Heart right ventricle (tissue), 16 donors: ENCODE measurements around the gene GSTM3. TPM values are rescaled to one million over a fixed set of nuclear protein-coding genes. Genes with fewer than 3 reads are reported as not detected.

Source experiments
- ATAC-seq, 8 donors: fragments of 200-7000 bp; cut with Tn5 transposase; one replicate each; pipeline ENCODE4 v1.9.1; 2020; ENCODE audit warnings: mild to moderate bottlenecking in 8 of 8, moderate library complexity in 8 of 8, moderate number of reproducible peaks in 1 of 8
- DNase-seq, 2 donors: peaks; one replicate each; pipeline ENCODE4 v3.0.0-alpha.2; 2020
- H3K27ac ChIP-seq, 10 donors: fragments of 200-600 bp; sonication (generic) in 2 of 10; one replicate each; pipeline versions ENCODE4 v1.5.0 to v1.8.0; 2020 to 2022; ENCODE audit warnings: mild to moderate bottlenecking in 3 of 10
- H3K27me3 ChIP-seq, 7 donors: fragments of 200-600 bp; one replicate each; pipeline ENCODE4 v1.8.0; 2021 to 2022; ENCODE audit warnings: mild to moderate bottlenecking in 2 of 7
- H3K36me3 ChIP-seq, 9 donors: fragments of 200-600 bp; sonication (generic) in 1 of 9; one replicate each; pipeline versions ENCODE4 v1.5.0 to v1.8.0; 2020 to 2022; ENCODE audit warnings: mild to moderate bottlenecking in 2 of 9
- H3K4me1 ChIP-seq, 9 donors: fragments of 200-600 bp; sonication (generic) in 1 of 9; one replicate each; pipeline versions ENCODE4 v1.5.0 to v1.8.0; 2020 to 2022; ENCODE audit warnings: mild to moderate bottlenecking in 4 of 9
- H3K4me3 ChIP-seq, 10 donors: fragments of 200-600 bp; sonication (generic) in 2 of 10; one replicate each; pipeline versions ENCODE4 v1.5.0 to v1.8.0; 2020 to 2022; ENCODE audit warnings: mild to moderate bottlenecking in 7 of 10, moderate library complexity in 2 of 10
- H3K9me3 ChIP-seq, 11 donors: fragments of 200-600 bp in 10 of 11; sonication (generic) in 2 of 11; one replicate each; pipeline versions ENCODE4 v1.5.0 to v1.8.0; 2013 to 2022; ENCODE audit warnings: mild to moderate bottlenecking in 2 of 11, control low read depth in 1 of 11, moderate library complexity in 1 of 11
- CTCF ChIP-seq, 9 donors: fragments of 200-600 bp; sonication (generic) in 2 of 9; IDR thresholded peaks; one replicate each; pipeline versions ENCODE4 v1.5.0 to v1.8.0; 2021 to 2022; ENCODE audit warnings: antibody characterized with exemption in 9 of 9, mild to moderate bottlenecking in 5 of 9, moderate library complexity in 1 of 9
- WGBS, 2 donors: extraction: QIAGEN DNeasy Blood & Tissue Kit; methylation state at CpG; one replicate each; pipeline ENCODE4 v1.1.7; 2013; ENCODE audit warnings: inconsistent platforms in 1 of 2; 5-methylcytosine and 5-hydroxymethylcytosine counted together
- intact Hi-C, 10 donors: fragments of 100-400 bp; cut with DNase I; formaldehyde crosslinking; loops; one replicate each; pipeline versions ENCODE4 v1.11.1 to v1.14.2; 2022
- polyA plus RNA-seq, 2 donors: library from polyadenylated mRNA; stranded (reverse); fragments of 200-250 nt; gene quantifications; one replicate each; pipeline ENCODE4 v1.2.3, GENCODE V29; 2013
- total RNA-seq, 10 donors: library from RNA; stranded (reverse); fragmentation: NEBNext Ultra II Directional in 3 of 10; extraction: Animal tissue kit (Norgen Biotek cat#: 25700) in 3 of 10; gene quantifications; one replicate each; pipeline versions ENCODE4 v1.2.1 to v1.2.4, GENCODE V29; 2021 to 2023
- donor health status: Arrhythmogenic right ventricular cardiomyopathy.
- donor health status: ischemic (EF 13 %, LVEDD 7.1; RV severe dilation, severe dysfunction).
- donor health status: healthy with polysubstance abuse.
- donor health status: DM: no; HTN: yes; CAD: no.
- donor health status: DM: no; HTN: no; CAD: no.
- donor health status: ischemic (EF 25% LVEDD 6.9; RV normal size, moderate dysfunction).
- donor health status: ischemic (EF 25% LVEDD 5.7; RV mildly dilated, moderate dysfunction).
- donor health status: healthy.
- donor health status: DM: yes; HTN: yes; CAD: no.
- donor health status: Ischemic cardiomyopathy.
- donor health status: ischemic (EF 35%, LVEDD 5.7; RV mildly dilated, moderate dysfunction).
- donor health status: nonischemic (EF 11% LVEDD 7.7; RV severe dilation, severe dysfunction).
- donor health status: DM: yes; HTN: yes; CAD: no.
- donor health status: PGD.
- donor health status: ischemic (EF 29% LVEDD 5.4; RV normal size, mild dysfunction).
- donor health status: nonischemic (EF 23%, LVEDD 6.1; RV moderate dilation, normal function).

The GSTM3 gene
- total and polyA plus RNA-seq, 12 donors, result 49.0 to 289 (median 99.3) TPM

- peaks cover 26 to 66% (median 48%) of the 10 kb centered on the region in 9 donors for H3K4me1 ChIP-seq
- peak in 2 of 9 donors; percentile 18 to 26 for TF ChIP-seq CTCF (IDR thresholded peaks at IDR 0.05)
- no peak for ATAC-seq
Measured at GRCh38 chr1:109788695-109789521, 48.1 kb upstream of the GSTM3 start.

GRCh38 chr1:109787845-109788601, 47.2 kb upstream of the GSTM3 start:
- no peak for TF ChIP-seq CTCF (IDR thresholded peaks at IDR 0.05)
- intact Hi-C loops, result loop anchor here in 1 of 10 donors (5.0 kb wide), 1 partner anchor 124 kb away; the partner anchor contains the start of gene CSF1
- no peaks in the 10 kb centered on the region for H3K27me3 ChIP-seq
- no peak overlapping the region for H3K27ac ChIP-seq
- no peak overlapping the region for H3K4me3 ChIP-seq
- DNase-seq (no peak), ATAC-seq (no peak)
- 83 to 91% methylated on average over 19 of the region's 19 CpGs for WGBS, 2 donors
- H3K36me3 ChIP-seq, result no peaks in the 10 kb centered on the region
- H3K4me1 ChIP-seq, result peaks cover 18 to 65% (median 43%) of the 10 kb centered on the region in 9 donors
- H3K9me3 ChIP-seq, result no peaks in the 10 kb centered on the region

More at GRCh38 chr1:109788695-109789521, 48.1 kb upstream of the GSTM3 start:
- H3K27me3 ChIP-seq, result no peaks in the 10 kb centered on the region
- H3K4me3 ChIP-seq, result no peak overlapping the region
- intact Hi-C loops, result loop anchor here in 1 of 10 donors (5.0 kb wide), 1 partner anchor 123 kb away; the partner anchor contains the start of gene CSF1
- WGBS, 2 donors, result 90 to 91% methylated on average over 9 of the region's 9 CpGs
- peak overlapping the region in 1 of 10 donors; percentile 24 for H3K27ac ChIP-seq
- H3K36me3 ChIP-seq, result no peaks in the 10 kb centered on the region
- no peak for DNase-seq
- no peaks in the 10 kb centered on the region for H3K9me3 ChIP-seq

- Histone ChIP-seq H3K27me3 (no peaks in the 10 kb centered on the region), H3K4me3 (no peak overlapping the region), H3K9me3 (no peaks in the 10 kb centered on the region), H3K36me3 (no peaks in the 10 kb centered on the region), H3K27ac (no peak overlapping the region), H3K4me1 (peaks cover 12 to 65% (median 42%) of the 10 kb centered on the region in 9 donors)
- TF ChIP-seq CTCF (IDR thresholded peaks at IDR 0.05), result no peak
- 90 to 96% methylated on average over 9 of the region's 9 CpGs for WGBS, 2 donors
- no peak for ATAC-seq
- no peak for DNase-seq
- intact Hi-C loops, result loop anchor here in 1 of 10 donors (5.0 kb wide), 1 partner anchor 125 kb away; the partner anchor contains the start of gene CSF1
Measured at GRCh38 chr1:109787211-109787844, 46.5 kb upstream of the GSTM3 start.

- peak in 1 of 8 donors; percentile 6 for ATAC-seq
- TF ChIP-seq CTCF (IDR thresholded peaks at IDR 0.05), result no peak
- DNase-seq, result no peak
- Histone ChIP-seq H3K4me1 (peaks cover 5 to 59% (median 34%) of the 10 kb centered on the region in 9 donors), H3K36me3 (no peaks in the 10 kb centered on the region), H3K9me3 (no peaks in the 10 kb centered on the region), H3K4me3 (no peak overlapping the region), H3K27me3 (no peaks in the 10 kb centered on the region), H3K27ac (no peak overlapping the region)
- WGBS, 2 donors, result 73 to 95% methylated on average over 6 of the region's 6 CpGs
- intact Hi-C loops, result loop anchor here in 1 of 10 donors (5.0 kb wide), 1 partner anchor 126 kb away; the partner anchor contains the start of gene CSF1
Measured at GRCh38 chr1:109786531-109787021, 45.7 kb upstream of the GSTM3 start.
